NCI-H748 treated with DMSO at 0.1 percent for 48 hours (cell line): ENCODE results near the gene COX4I1.

Experiments used
- DNase-seq: peaks from one replicate; lab custom pipeline; 2025; lab: John Stamatoyannopoulos, UW

Gene COX4I1

GRCh38 chr16:85840801-85841200, 41.3 kb downstream of the COX4I1 start:
- DNase-seq: no peak

GRCh38 chr16:85842435-85842834, 42.9 kb downstream of the COX4I1 start:
- DNase-seq: no peak

- no peak for DNase-seq
Measured at GRCh38 chr16:85842848-85843247, 43.4 kb downstream of the COX4I1 start.

DNA sequence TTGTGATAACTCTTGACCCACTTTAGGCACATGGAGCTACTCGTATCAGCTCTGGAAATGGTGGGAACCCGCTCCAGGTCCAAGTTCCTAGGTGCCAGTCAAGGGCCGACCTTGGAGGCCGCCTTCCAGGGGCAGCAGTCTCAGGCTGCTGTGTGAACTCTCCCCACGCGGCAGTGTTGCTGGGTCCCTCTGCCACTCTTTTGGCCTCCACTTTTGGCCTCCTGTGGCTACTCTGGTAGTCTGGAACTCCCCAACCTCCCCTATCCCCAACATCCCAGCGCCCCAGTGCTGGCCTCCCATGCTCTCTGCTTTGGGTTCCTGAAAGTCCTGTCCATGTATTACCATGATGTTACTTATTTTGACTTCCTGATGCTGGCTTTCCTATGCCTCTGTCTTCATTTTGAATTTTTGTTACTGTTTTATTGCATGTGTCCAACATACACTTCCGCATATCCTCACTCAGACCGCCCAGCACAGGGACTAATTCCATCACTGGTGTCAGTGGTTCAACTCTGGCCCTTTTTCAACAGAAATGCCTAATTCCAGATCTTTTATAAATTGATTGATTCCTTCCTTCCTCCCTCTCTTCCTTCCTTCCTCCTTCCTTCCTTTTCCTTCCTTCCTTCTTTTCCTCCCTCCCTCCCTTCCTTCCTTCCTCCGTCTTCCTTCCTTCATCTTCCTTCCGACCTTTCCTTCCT, 44.1 kb downstream of the COX4I1 start:
- no peak for DNase-seq

- no peak for DNase-seq
Measured at GRCh38 chr16:85844169-85844481, 44.6 kb downstream of the COX4I1 start.

GRCh38 chr16:85844786-85845185, 45.3 kb downstream of the COX4I1 start:
- DNase-seq: no peak

DNA sequence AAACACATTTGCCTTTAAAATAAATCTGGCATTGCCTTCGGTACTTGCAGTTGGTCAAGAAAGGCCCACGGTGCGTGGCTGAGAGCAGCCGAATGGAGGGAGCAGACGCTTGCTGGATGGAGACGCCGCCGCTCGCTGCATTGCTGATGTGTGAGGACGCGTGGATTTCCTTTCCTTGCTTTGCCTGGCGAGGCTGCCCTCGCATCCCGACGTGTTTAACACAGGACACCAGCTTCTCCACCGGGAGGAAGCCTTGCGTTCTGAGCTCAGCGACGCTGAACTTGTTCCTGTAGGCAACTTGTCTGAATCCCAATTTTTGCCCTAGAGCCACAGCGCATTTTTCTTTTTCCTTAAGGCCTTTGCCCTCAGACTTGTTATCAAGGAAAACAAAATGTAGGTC, 45.8 kb downstream of the COX4I1 start:
- no peak for DNase-seq

DNA sequence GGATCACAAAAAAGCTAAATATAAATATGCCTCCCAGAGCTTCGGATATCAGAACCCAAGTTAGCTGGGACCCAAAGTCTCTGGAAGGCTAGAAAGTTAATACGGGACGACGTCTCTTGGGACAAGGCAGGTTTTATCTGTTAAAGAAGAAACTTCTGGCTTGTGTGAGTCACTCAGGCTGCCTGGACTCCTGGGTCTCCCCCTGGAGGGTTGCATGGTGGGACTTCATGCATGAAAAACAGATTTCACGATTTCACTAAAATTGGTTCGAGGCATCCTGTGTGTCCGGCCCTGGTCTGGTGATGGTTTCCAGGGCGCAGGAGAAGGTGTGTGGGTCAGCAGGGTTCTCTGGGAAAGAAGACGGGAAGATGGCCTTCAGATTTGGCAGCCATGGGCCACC, 47.0 kb downstream of the COX4I1 start:
- no peak for DNase-seq

DNA sequence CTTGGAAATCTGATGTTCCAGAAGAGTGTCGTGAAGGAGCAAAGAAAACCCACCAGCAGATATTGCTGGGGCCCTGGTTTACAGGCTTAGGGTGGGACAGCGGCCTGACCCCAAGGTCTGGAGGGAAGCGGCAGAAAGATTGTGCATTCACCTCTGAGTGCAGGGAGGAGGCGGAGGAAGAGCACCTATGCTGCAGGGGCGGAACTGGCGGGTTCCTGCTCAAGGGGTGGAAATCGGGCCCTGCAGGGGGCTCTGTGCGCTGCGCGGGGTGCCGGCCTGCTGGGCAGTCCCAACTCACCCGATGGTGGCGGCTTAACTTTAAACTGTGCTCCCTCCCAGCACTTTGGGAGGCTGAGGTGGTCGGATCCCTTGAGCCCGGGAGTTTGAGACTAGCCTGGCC, 47.5 kb downstream of the COX4I1 start:
- DNase-seq: no peak

GRCh38 chr16:85847681-85848601, 48.4 kb downstream of the COX4I1 start:
- DNase-seq: no peak

DNA sequence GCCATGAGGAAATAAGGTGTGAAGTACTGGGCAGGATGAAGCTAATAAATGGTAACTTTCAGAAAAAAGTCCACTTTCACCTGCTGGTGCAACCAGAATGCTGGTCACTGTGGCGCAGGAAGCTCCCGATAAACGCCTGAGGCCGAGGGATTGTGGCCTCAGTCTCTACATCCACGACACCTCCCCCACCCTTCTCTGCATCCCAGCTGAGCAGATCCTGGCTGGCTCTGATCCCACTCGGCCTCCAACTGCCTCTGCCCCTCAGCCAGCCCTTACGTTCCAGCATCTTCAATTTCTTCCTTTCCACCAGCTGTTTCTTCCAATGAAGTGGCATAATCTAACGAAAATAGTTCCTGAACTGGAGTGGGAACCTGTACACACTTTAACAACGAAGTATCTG, 49.5 kb downstream of the COX4I1 start:
- no peak for DNase-seq

- no peak for DNase-seq
Measured at GRCh38 chr16:85849388-85849787, 49.9 kb downstream of the COX4I1 start.

DNA sequence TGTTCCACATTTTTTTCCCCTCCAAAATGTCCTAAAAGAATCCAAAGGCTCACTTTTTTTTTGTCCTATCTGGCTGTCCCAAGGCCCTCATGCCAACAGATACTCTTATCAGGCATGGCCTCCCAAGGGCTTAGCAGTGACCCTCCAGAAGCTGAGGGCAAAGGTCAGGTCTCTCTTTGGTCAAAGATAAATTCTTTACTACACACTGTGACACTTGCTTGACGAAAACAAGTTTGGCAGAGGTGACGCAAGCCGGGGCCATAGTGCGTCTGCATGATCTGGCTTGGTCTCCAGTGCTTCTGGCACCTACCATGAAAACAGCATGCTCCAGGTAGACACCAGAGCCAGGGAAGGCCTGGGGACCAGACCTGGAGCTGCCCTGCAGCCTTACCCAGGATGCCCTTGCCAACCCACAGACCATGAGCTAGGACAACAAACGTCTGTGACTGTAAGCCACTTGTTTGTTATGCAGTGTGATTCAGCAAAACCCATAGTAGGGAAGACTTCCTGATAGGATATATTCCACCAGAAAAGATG, 50.9 kb downstream of the COX4I1 start:
- DNase-seq: no peak

- DNase-seq: no peak
Measured at GRCh38 chr16:85851034-85851785, 51.7 kb downstream of the COX4I1 start.

GRCh38 chr16:85853547-85854545, 54.4 kb downstream of the COX4I1 start:
- no peak for DNase-seq

DNA sequence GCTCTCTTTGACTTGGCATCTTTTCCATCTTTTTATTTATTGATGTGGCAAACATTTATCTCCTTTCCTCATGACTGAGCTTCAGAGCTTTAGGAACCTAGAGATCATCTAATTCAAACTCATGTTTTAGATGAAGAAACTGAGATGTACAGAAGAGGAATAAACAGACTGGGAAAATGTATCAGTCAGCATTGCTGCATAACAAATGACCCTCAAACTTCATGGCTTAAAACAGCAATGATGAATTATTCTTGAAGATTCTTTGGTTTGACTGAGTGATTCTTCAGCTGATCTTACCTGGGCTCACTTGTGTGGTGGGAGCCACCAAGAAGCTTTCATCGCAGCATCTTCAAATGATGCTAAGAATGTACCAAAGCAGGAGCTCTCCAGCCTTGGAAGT, 55.4 kb downstream of the COX4I1 start:
- DNase-seq: no peak

DNA sequence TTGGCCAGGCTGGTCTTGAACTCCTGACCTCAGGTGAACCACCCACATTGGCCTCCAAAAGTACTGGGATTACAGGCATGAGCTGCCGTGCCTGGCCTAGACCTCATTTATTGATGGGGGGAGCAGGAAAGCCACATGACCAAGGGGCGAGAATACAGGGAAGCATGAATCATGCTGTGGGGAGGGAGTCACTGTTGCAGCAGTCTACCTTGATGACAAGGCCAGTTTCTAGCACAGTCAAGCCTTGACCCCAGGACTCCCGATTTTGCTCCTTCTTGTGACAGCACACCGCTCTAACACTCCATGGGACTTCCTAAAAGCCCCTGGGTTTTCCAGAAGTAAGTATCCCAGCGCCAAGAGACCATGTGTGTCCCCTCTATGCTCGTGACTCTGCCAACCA, 56.6 kb downstream of the COX4I1 start:
- no peak for DNase-seq

GRCh38 chr16:85856585-85856984, 57.1 kb downstream of the COX4I1 start:
- DNase-seq: no peak
